Neural crest cell (in vitro differentiated cells): ENCODE results near the gene IPPK. TPM values are rescaled to one million over a fixed set of nuclear protein-coding genes. Genes with fewer than 3 reads are reported as not detected.

Source experiments
- DNase-seq: peaks from one replicate; pipeline ENCODE4 v3.0.0; 2021; ENCODE audit warnings: low read depth, mixed read lengths, low spot score
- H3K27ac Mint-ChIP-seq: one replicate; pipeline ENCODE4 v1.8.0; 2021; ENCODE audit warnings: mild to moderate bottlenecking, mixed read lengths; ENCODE audit not compliant: unreplicated experiment
- H3K27me3 Mint-ChIP-seq: 2 replicates; pipeline ENCODE4 v1.8.0; 2021; ENCODE audit warnings: low read depth, mild to moderate bottlenecking, mixed read lengths
- H3K36me3 Mint-ChIP-seq: 2 replicates; pipeline ENCODE4 v1.8.0; 2021; ENCODE audit warnings: low read depth, mild to moderate bottlenecking, mixed read lengths
- H3K4me1 Mint-ChIP-seq: 2 replicates; pipeline ENCODE4 v1.8.0; 2021; ENCODE audit warnings: mixed read lengths
- H3K4me3 Mint-ChIP-seq: one replicate; pipeline ENCODE4 v1.8.0; 2021; ENCODE audit warnings: mild to moderate bottlenecking, mixed read lengths
- H3K9me3 Mint-ChIP-seq: 2 replicates; pipeline ENCODE4 v1.8.0; 2021; ENCODE audit warnings: mixed read lengths
- total RNA-seq: library from RNA; stranded (reverse); gene quantifications from 2 replicates; pipeline ENCODE4 v1.2.1, GENCODE V29; 2021
- TF ChIP-seq, protein P1 (sequence below): fragments of 200-600 bp; sonication (generic); conservative IDR thresholded peaks from 2 replicates; pipeline ENCODE4 v1.5.0; 2021; ENCODE audit warnings: antibody characterized with exemption, mild to moderate bottlenecking

IPPK gene
- total RNA-seq, 1 donor from 2014 or later = 13.1 TPM

DNA sequence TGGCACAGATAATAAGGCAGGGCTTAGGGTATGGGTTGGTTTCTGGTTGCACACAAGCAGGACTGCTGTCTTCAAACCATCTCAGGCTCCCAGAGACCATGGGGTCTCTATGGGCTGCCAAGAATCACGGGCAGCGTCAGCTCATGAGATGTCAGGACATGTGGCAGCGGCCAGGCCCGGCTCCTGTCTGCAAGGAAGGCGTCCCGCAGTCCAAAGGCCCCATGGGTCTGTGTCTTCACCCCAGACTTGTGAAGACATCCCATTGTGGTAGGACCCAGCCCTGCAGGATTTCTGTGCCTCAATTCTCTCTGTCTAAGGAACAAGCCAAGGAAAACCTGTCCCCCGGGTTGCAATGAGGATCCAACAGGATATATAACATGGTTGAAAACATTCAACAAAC is 32.6 kb downstream of the IPPK start:
- Mint-ChIP-seq H3K4me1 (peaks cover 3% of the 10 kb centered on the region), H3K4me3 (no peak overlapping the region), H3K27me3 (no peaks in the 10 kb centered on the region), H3K36me3 (peaks cover 5% of the 10 kb centered on the region), H3K9me3 (no peaks in the 10 kb centered on the region), H3K27ac (no peak overlapping the region)
- TF ChIP-seq, protein P1, sequence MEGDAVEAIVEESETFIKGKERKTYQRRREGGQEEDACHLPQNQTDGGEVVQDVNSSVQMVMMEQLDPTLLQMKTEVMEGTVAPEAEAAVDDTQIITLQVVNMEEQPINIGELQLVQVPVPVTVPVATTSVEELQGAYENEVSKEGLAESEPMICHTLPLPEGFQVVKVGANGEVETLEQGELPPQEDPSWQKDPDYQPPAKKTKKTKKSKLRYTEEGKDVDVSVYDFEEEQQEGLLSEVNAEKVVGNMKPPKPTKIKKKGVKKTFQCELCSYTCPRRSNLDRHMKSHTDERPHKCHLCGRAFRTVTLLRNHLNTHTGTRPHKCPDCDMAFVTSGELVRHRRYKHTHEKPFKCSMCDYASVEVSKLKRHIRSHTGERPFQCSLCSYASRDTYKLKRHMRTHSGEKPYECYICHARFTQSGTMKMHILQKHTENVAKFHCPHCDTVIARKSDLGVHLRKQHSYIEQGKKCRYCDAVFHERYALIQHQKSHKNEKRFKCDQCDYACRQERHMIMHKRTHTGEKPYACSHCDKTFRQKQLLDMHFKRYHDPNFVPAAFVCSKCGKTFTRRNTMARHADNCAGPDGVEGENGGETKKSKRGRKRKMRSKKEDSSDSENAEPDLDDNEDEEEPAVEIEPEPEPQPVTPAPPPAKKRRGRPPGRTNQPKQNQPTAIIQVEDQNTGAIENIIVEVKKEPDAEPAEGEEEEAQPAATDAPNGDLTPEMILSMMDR = no peak
- no peak for DNase-seq

DNA sequence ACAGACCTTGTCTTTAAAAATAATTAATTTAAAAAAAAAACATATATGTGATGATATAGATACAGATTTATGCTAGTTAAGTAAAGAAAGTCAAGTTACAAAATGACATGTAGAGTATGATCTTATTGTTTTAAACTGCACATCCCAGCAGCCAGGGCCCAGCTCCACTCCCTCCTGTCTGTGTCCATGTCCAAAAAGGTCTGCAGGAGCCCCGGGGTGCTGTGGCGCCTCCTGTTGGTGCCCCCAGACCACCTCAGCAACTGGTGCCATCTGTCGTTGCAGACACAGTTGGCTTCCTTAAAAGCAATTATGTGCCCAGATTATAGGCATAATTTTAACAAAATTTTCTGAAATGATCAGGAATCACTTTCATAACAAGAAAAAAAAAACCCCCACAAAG is 33.3 kb downstream of the IPPK start:
- Mint-ChIP-seq H3K27ac (no peak overlapping the region), H3K9me3 (no peaks in the 10 kb centered on the region), H3K36me3 (peaks cover 9% of the 10 kb centered on the region), H3K4me1 (peaks cover 3% of the 10 kb centered on the region), H3K4me3 (no peak overlapping the region), H3K27me3 (no peaks in the 10 kb centered on the region)
- no peak for DNase-seq
- TF ChIP-seq, protein P1 = no peak

DNA sequence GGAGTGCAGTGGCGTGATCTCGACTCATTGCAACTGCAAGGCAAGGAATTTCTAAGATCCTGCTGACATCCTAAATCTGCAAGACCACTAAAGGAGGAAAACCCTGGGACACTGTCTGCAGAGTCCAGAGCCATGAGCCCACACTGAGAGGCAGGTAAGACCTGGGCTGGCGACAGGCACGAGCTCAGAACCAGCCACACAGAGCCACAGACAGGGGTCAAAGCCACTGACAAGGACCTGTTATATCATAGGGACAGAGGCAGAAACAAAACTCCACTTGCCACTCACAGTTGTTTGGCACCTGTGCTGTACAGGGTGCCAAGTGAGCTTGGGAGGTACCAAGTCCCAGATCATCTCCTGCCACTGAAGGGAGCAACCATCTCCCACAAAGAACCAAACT is 34.2 kb downstream of the IPPK start:
- no peaks in the 10 kb centered on the region for H3K9me3 Mint-ChIP-seq
- no peak overlapping the region for H3K4me3 Mint-ChIP-seq
- H3K4me1 Mint-ChIP-seq = peaks cover 3% of the 10 kb centered on the region
- peaks cover 9% of the 10 kb centered on the region for H3K36me3 Mint-ChIP-seq
- no peaks in the 10 kb centered on the region for H3K27me3 Mint-ChIP-seq
- no peak overlapping the region for H3K27ac Mint-ChIP-seq
- no peak for DNase-seq
- TF ChIP-seq, protein P1 = no peak

DNA sequence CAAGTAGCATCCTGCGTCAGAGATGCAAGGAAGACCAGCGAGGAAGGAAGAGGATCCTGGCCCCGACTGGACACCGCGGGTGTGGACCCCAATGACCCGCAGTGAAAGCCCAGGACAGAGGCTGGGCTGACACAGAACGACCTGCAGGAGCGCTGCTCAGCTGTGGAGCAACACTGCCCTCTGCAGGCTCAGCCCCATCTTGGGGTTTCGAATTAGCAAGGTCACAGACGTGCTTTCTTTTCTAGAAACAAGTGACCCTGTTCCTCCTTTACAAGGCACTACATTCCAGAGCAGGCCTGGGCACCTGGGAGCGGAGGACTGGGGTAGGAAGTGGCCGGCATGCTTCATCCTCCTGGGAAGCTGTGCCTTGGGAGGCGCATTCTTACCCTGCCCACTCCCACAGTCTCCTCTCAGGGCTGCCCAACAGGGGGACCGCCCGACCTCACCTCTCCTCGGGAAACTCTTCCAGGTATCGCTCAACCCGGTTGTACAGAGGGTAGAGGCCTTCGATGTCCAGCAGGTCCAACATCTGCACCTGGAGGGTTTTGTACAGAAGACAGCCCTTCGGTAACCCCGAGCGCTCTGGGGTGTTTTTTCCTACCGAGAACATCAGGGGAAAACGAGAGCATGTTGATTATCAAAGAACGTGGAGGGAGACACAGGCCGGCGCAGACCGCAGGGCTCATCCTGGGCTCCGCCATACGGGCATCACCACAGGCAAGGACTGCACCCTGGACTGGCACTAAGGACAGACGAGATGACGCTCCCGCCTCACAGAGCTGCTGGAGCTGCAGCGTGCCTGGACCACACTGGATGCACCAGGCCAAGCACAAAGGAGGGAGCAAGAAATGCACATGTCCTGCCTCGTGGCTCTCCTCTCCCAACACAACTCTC is 35.0 kb downstream of the IPPK start:
- peak; percentile 89 for DNase-seq
- Mint-ChIP-seq H3K9me3 (no peaks in the 10 kb centered on the region), H3K27ac (no peak overlapping the region), H3K4me1 (peaks cover 3% of the 10 kb centered on the region), H3K27me3 (no peaks in the 10 kb centered on the region), H3K4me3 (no peak overlapping the region), H3K36me3 (peaks cover 16% of the 10 kb centered on the region)
- TF ChIP-seq, protein P1 = peak; percentile 96

DNA sequence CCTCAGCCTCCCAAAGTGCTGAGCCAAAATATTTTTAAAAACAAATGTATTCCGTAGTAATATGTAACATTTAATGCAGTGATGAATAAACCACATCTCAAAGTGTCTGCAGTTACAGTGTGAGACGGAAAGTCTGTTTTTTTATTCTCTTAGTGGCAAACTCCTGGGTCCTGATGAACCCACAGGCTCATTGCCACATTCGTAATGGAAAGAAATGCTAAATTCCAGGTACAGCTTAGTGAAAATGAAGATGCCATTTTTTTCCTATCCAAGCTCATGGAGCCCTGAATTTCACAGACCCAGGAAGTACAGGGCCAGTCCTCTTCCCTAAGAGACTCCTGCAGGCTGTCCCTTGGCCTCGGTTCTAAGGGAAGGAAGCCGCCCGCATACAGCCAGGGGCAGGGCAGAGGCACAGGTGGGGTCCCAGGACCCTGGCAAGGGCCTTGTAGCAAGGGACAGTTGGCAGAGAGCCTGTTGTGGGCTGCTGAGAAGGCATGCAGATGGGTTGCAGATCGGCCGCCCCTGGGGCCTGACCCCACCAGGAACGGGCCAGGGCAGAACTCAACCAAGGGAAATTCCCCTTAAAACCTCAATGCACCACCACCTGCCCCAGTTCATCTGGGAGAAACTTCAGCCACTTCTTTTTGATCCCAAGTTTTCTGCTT is 36.2 kb downstream of the IPPK start:
- Mint-ChIP-seq H3K36me3 (peaks cover 25% of the 10 kb centered on the region), H3K4me1 (peaks cover 3% of the 10 kb centered on the region), H3K4me3 (no peak overlapping the region), H3K27me3 (no peaks in the 10 kb centered on the region), H3K9me3 (no peaks in the 10 kb centered on the region), H3K27ac (no peak overlapping the region)
- no peak for DNase-seq
- TF ChIP-seq, protein P1 = no peak
